NT2/D1 (cell line): ENCODE data around the gene AKAP13.
"Not testable (repeated sequence)": the region's sequence is repeated elsewhere in the genome, so short reads cannot be mapped to it uniquely, and the experiment has no call there.

Experiments
- DNase-seq: peaks from one replicate; pipeline ENCODE4 v3.0.0-alpha.2; 2011; ENCODE audit warnings: low read depth, low spot score
- H3K27me3 ChIP-seq: 2 replicates; pipeline ENCODE4 v1.6.0; 2011; ENCODE audit warnings: mild to moderate bottlenecking; ENCODE audit not compliant: insufficient read length, insufficient read depth
- H3K36me3 ChIP-seq: 2 replicates; pipeline ENCODE4 v1.6.1; 2011; ENCODE audit warnings: mild to moderate bottlenecking, low read length, mixed read lengths; ENCODE audit not compliant: insufficient read depth, insufficient read length
- H3K4me1 ChIP-seq: 2 replicates; pipeline ENCODE4 v1.5.1; 2011; ENCODE audit not compliant: insufficient read depth, insufficient read length
- H3K4me3 ChIP-seq: 2 replicates; pipeline ENCODE4 v1.5.1; 2011; ENCODE audit warnings: low read depth; ENCODE audit not compliant: insufficient read length
- H3K9ac ChIP-seq: 2 replicates; pipeline ENCODE4 v1.6.0; 2011; ENCODE audit warnings: low read depth; ENCODE audit not compliant: insufficient read length
- H3K9me3 ChIP-seq: 2 replicates; pipeline ENCODE4 v1.5.1; 2011; ENCODE audit warnings: mild to moderate bottlenecking, low read length; ENCODE audit not compliant: insufficient read depth
- SUZ12 ChIP-seq: IDR thresholded peaks from 2 replicates; pipeline ENCODE4 v1.6.1; 2011; ENCODE audit not compliant: insufficient read length, insufficient read depth; ENCODE audit errors: extremely low read depth
- YY1 ChIP-seq: IDR thresholded peaks from 2 replicates; pipeline ENCODE4 v1.6.1; 2011; ENCODE audit not compliant: insufficient read length, insufficient read depth
- ZNF274 ChIP-seq: IDR thresholded peaks from 2 replicates; pipeline ENCODE4 v1.6.1; 2011; ENCODE audit warnings: mild to moderate bottlenecking, low read depth, low read length

The AKAP13 gene

GRCh38 chr15:85531083-85531482, 150.7 kb downstream of the AKAP13 start:
- H3K4me1 ChIP-seq = no peaks in the 10 kb centered on the region
- H3K36me3 ChIP-seq = peaks cover 43% of the 10 kb centered on the region
- no peak for TF ChIP-seq SUZ12
- no peak for TF ChIP-seq ZNF274
- TF ChIP-seq YY1 = no peak
- H3K9me3 ChIP-seq = no peaks in the 10 kb centered on the region
- H3K9ac ChIP-seq = no peak overlapping the region
- no peaks in the 10 kb centered on the region for H3K27me3 ChIP-seq
- no peak for DNase-seq
- no peak overlapping the region for H3K4me3 ChIP-seq

- Histone ChIP-seq H3K4me3 (no peak overlapping the region), H3K4me1 (no peaks in the 10 kb centered on the region), H3K9me3 (no peaks in the 10 kb centered on the region), H3K36me3 (peaks cover 37% of the 10 kb centered on the region), H3K27me3 (no peaks in the 10 kb centered on the region), H3K9ac (no peak overlapping the region)
- no peak for TF ChIP-seq ZNF274
- no peak for TF ChIP-seq SUZ12
- no peak for DNase-seq
Observed at GRCh38 chr15:85532689-85533088, 152.3 kb downstream of the AKAP13 start.

- no peak overlapping the region for H3K4me3 ChIP-seq
Observed at GRCh38 chr15:85534031-85534430, 153.6 kb downstream of the AKAP13 start.

GRCh38 chr15:85535533-85536330, 155.3 kb downstream of the AKAP13 start:
- H3K9ac ChIP-seq, H3K27me3 ChIP-seq, H3K4me1 ChIP-seq, H3K9me3 ChIP-seq, H3K4me3 ChIP-seq, DNase-seq: not testable (repeated sequence)
- H3K36me3 ChIP-seq = peaks cover 30% of the 10 kb centered on the region

More at GRCh38 chr15:85534031-85534430, 153.6 kb downstream of the AKAP13 start:
- no peaks in the 10 kb centered on the region for H3K27me3 ChIP-seq
- no peak for DNase-seq
- peaks cover 37% of the 10 kb centered on the region for H3K36me3 ChIP-seq
- no peaks in the 10 kb centered on the region for H3K9me3 ChIP-seq
- no peaks in the 10 kb centered on the region for H3K4me1 ChIP-seq
- no peak for TF ChIP-seq ZNF274
- TF ChIP-seq YY1 = no peak
- TF ChIP-seq SUZ12 = no peak
- H3K9ac ChIP-seq = no peak overlapping the region

GRCh38 chr15:85536341-85536740, 155.9 kb downstream of the AKAP13 start:
- peaks cover 30% of the 10 kb centered on the region for H3K36me3 ChIP-seq
- H3K9ac ChIP-seq = no peak overlapping the region
- H3K4me3 ChIP-seq = no peak overlapping the region
- DNase-seq = no peak
- no peaks in the 10 kb centered on the region for H3K4me1 ChIP-seq
- H3K9me3 ChIP-seq = no peaks in the 10 kb centered on the region
- no peaks in the 10 kb centered on the region for H3K27me3 ChIP-seq
- TF ChIP-seq ZNF274 (no peak), SUZ12 (no peak), YY1 (no peak)

- H3K9me3 ChIP-seq = no peaks in the 10 kb centered on the region
- no peaks in the 10 kb centered on the region for H3K4me1 ChIP-seq
- H3K27me3 ChIP-seq = no peaks in the 10 kb centered on the region
- no peak overlapping the region for H3K4me3 ChIP-seq
- DNase-seq = no peak
- peaks cover 23% of the 10 kb centered on the region for H3K36me3 ChIP-seq
- TF ChIP-seq SUZ12 = no peak
- TF ChIP-seq YY1 = no peak
- no peak for TF ChIP-seq ZNF274
- H3K9ac ChIP-seq = no peak overlapping the region
Observed at GRCh38 chr15:85539491-85539890, 159.1 kb downstream of the AKAP13 start.

GRCh38 chr15:85540085-85540797, 159.8 kb downstream of the AKAP13 start:
- H3K9ac ChIP-seq = no peak overlapping the region
- no peak for DNase-seq
- TF ChIP-seq ZNF274 = no peak
- no peak for TF ChIP-seq YY1
- no peak for TF ChIP-seq SUZ12
- H3K27me3 ChIP-seq = no peaks in the 10 kb centered on the region
- no peaks in the 10 kb centered on the region for H3K9me3 ChIP-seq
- no peaks in the 10 kb centered on the region for H3K4me1 ChIP-seq
- H3K4me3 ChIP-seq = no peak overlapping the region
- peaks cover 22% of the 10 kb centered on the region for H3K36me3 ChIP-seq
